CD14-positive monocyte (primary cell): ENCODE measurements around the gene CAPN1. TPM values are rescaled to one million over a fixed set of nuclear protein-coding genes. Genes with fewer than 3 reads are reported as not detected.

Experiments used
- DNase-seq, 3 donors: peaks; one replicate each; pipeline ENCODE4 v3.0.0-alpha.2; 2011 to 2022
- H2AFZ ChIP-seq: 2 replicates; pipeline ENCODE4 v1.6.0; 2012; ENCODE audit warnings: mild to moderate bottlenecking, low read depth, low read length, inconsistent platforms; ENCODE audit not compliant: insufficient read depth, poor library complexity, severe bottlenecking
- H3K27ac ChIP-seq, 2 donors: 1 replicate in 1 of 2; 2 replicates in 1 of 2; pipeline ENCODE4 v1.5.1; 2012 to 2013; ENCODE audit warnings: low read length in 2 of 2, control low read depth in 1 of 2, inconsistent platforms in 1 of 2, low read depth in 1 of 2, mild to moderate bottlenecking in 1 of 2
- H3K27me3 ChIP-seq, 2 donors: one replicate each; pipeline versions ENCODE4 v1.6.0 to v1.6.1; 2011 to 2013; ENCODE audit warnings: low read length in 2 of 2; ENCODE audit not compliant: control insufficient read depth in 2 of 2, insufficient read depth in 2 of 2
- H3K36me3 ChIP-seq, 2 donors: replicated peaks in 1 of 2; 1 replicate in 1 of 2; 2 replicates in 1 of 2; pipeline versions ENCODE4 v1.5.1 to v1.6.1; 2012 to 2013; ENCODE audit warnings: low read length in 2 of 2, control low read depth in 1 of 2, inconsistent platforms in 1 of 2, mild to moderate bottlenecking in 1 of 2; ENCODE audit not compliant: insufficient read depth in 2 of 2, control insufficient read depth in 1 of 2
- H3K4me1 ChIP-seq, 2 donors: 1 replicate in 1 of 2; 2 replicates in 1 of 2; pipeline versions ENCODE4 v1.5.1 to v1.6.1; 2012 to 2013; ENCODE audit warnings: low read length in 2 of 2, control low read depth in 1 of 2, inconsistent platforms in 1 of 2, mild to moderate bottlenecking in 1 of 2, moderate library complexity in 1 of 2; ENCODE audit not compliant: insufficient read depth in 2 of 2, control insufficient read depth in 1 of 2
- H3K4me2 ChIP-seq: replicated peaks from 2 replicates; pipeline ENCODE3; 2012; ENCODE audit warnings: low read length, moderate library complexity, mild to moderate bottlenecking; ENCODE audit not compliant: poor library complexity, severe bottlenecking; ENCODE audit errors: extremely low read depth
- H3K4me3 ChIP-seq, 3 experiments: fragments of 200-600 bp in 1 of 3; sonication (generic) in 1 of 3; replicated peaks in 1 of 3; 1 replicate in 2 of 3; 2 replicates in 1 of 3; pipeline ENCODE4 v1.5.1; 2011 to 2013; ENCODE audit warnings: low read length in 3 of 3, mild to moderate bottlenecking in 3 of 3, control low read depth in 2 of 3, low read depth in 2 of 3, inconsistent platforms in 1 of 3, moderate library complexity in 1 of 3
- H3K79me2 ChIP-seq: 2 replicates; pipeline ENCODE4 v1.6.0; 2012; ENCODE audit warnings: mild to moderate bottlenecking, control low read depth, inconsistent platforms, low read length, moderate library complexity; ENCODE audit not compliant: insufficient read depth
- H3K9ac ChIP-seq: 2 replicates; pipeline ENCODE4 v1.6.0; 2017; ENCODE audit warnings: low read length, mild to moderate bottlenecking; ENCODE audit not compliant: insufficient read depth, poor library complexity, severe bottlenecking
- H3K9me3 ChIP-seq, 2 donors: replicated peaks in 1 of 2; 1 replicate in 1 of 2; 2 replicates in 1 of 2; pipeline versions ENCODE4 v1.5.1 to v1.6.1; 2012 to 2013; ENCODE audit warnings: low read length in 2 of 2, control low read depth in 1 of 2; ENCODE audit not compliant: control insufficient read depth in 1 of 2, insufficient read depth in 1 of 2
- H4K20me1 ChIP-seq: 2 replicates; pipeline ENCODE4 v1.6.0; 2012; ENCODE audit warnings: mild to moderate bottlenecking, low read length, control low read depth, moderate library complexity; ENCODE audit not compliant: insufficient read depth
- H3K27ac Mint-ChIP-seq, 7 donors: one replicate each; pipeline ENCODE4 v1.8.0; 2020; ENCODE audit warnings: mild to moderate bottlenecking in 7 of 7, mixed read lengths in 7 of 7, moderate library complexity in 6 of 7, inconsistent platforms in 2 of 7
- H3K27me3 Mint-ChIP-seq, 3 donors: one replicate each; pipeline ENCODE4 v1.8.0; 2021 to 2022; ENCODE audit warnings: low read depth in 3 of 3, mild to moderate bottlenecking in 3 of 3, mixed read lengths in 3 of 3, moderate library complexity in 3 of 3, inconsistent platforms in 1 of 3
- H3K36me3 Mint-ChIP-seq, 2 donors: one replicate each; pipeline ENCODE4 v1.8.0; 2020; ENCODE audit warnings: mixed read lengths in 2 of 2, inconsistent platforms in 1 of 2, mild to moderate bottlenecking in 1 of 2
- H3K4me1 Mint-ChIP-seq: one replicate; pipeline ENCODE4 v1.8.0; 2020; ENCODE audit warnings: mild to moderate bottlenecking, mixed read lengths
- H3K4me3 Mint-ChIP-seq, 2 donors: one replicate each; pipeline ENCODE4 v1.8.0; 2020; ENCODE audit warnings: mild to moderate bottlenecking in 2 of 2, mixed read lengths in 2 of 2, moderate library complexity in 1 of 2
- H3K9me3 Mint-ChIP-seq, 7 donors: one replicate each; pipeline ENCODE4 v1.8.0; 2020 to 2022; ENCODE audit warnings: mixed read lengths in 7 of 7, mild to moderate bottlenecking in 6 of 7, moderate library complexity in 6 of 7, inconsistent platforms in 2 of 7
- WGBS: methylation state at CpG from one replicate; pipeline ENCODE4 v1.1.5; 2013; ENCODE audit warnings: missing lambda C conversion rate; ENCODE audit not compliant: insufficient coverage; 5-methylcytosine and 5-hydroxymethylcytosine counted together
- intact Hi-C, 2 donors: fragments of 100-400 bp; cut with micrococcal nuclease; formaldehyde crosslinking; loops; one replicate each; pipeline versions ENCODE4 v1.15.0 to v1.15.1; 2023
- polyA plus RNA-seq, 3 donors: library from polyadenylated mRNA; depleted of rRNA in 1 of 3; unstranded in 2 of 3; stranded (reverse) in 1 of 3; fragments of 300-500 nt in 2 of 3; fragments of >200 nt in 1 of 3; fragmentation: Illumina TruSeq in 2 of 3; gene quantifications; 1 replicate in 2 of 3; 2 replicates in 1 of 3; pipeline ENCODE4 v1.2.3, GENCODE V29; 2012 to 2021
- TF ChIP-seq, protein P1 (sequence below): fragments of 200-600 bp; IDR thresholded peaks from one replicate; pipeline ENCODE4 v1.8.0; 2022; ENCODE audit warnings: antibody characterized with exemption, mild to moderate bottlenecking

The CAPN1 gene
- polyA plus RNA-seq, 3 donors, result 128 to 140 (median 129) TPM

DNA sequence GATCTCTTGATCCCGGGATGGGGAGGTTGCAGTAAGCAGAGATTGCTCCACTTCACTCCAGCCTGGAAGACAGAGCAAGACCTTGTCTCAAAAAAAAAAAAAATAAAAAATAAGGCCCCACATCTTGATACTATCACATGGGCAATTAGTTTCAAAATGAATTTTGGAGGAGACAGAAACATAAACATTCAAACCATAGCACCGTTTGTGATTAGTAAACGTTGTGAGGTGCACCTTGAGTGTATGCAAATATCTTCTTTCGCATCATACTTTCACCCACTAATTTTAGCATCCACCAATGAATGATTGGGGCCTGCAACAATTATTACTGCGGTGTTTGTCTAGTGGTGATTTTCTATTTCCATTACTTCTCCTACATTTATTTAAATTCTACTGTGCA, 22.7 kb upstream of the CAPN1 start:
- WGBS, result no CpG with 5 or more reads among the region's 5 CpGs
- H3K9ac ChIP-seq, result no peak overlapping the region
- H3K36me3 ChIP-seq, result no peaks in the 10 kb centered on the region
- no peaks in the 10 kb centered on the region for H3K27me3 ChIP-seq
- no peaks in the 10 kb centered on the region for H3K79me2 ChIP-seq
- intact Hi-C loops, result no loop called here
- H3K4me3 ChIP-seq, result no peak overlapping the region
- peaks cover 15% of the 10 kb centered on the region for H3K4me1 Mint-ChIP-seq
- no peak for DNase-seq
- H2AFZ ChIP-seq, result no peak overlapping the region
- no peak overlapping the region for H3K4me3 Mint-ChIP-seq
- no peaks in the 10 kb centered on the region for H4K20me1 ChIP-seq
- peaks cover 0 to 1% (median 0%) of the 10 kb centered on the region in 3 donors for H3K27me3 Mint-ChIP-seq
- no peak overlapping the region for H3K27ac ChIP-seq
- H3K4me1 ChIP-seq, result peaks cover 8 to 13% of the 10 kb centered on the region in 2 donors
- H3K36me3 Mint-ChIP-seq, result no peaks in the 10 kb centered on the region
- TF ChIP-seq, protein P1, sequence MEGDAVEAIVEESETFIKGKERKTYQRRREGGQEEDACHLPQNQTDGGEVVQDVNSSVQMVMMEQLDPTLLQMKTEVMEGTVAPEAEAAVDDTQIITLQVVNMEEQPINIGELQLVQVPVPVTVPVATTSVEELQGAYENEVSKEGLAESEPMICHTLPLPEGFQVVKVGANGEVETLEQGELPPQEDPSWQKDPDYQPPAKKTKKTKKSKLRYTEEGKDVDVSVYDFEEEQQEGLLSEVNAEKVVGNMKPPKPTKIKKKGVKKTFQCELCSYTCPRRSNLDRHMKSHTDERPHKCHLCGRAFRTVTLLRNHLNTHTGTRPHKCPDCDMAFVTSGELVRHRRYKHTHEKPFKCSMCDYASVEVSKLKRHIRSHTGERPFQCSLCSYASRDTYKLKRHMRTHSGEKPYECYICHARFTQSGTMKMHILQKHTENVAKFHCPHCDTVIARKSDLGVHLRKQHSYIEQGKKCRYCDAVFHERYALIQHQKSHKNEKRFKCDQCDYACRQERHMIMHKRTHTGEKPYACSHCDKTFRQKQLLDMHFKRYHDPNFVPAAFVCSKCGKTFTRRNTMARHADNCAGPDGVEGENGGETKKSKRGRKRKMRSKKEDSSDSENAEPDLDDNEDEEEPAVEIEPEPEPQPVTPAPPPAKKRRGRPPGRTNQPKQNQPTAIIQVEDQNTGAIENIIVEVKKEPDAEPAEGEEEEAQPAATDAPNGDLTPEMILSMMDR, result no peak
- H3K9me3 ChIP-seq, result no peaks in the 10 kb centered on the region
- no peak overlapping the region for H3K4me2 ChIP-seq
- no peak overlapping the region for H3K27ac Mint-ChIP-seq
- no peaks in the 10 kb centered on the region for H3K9me3 Mint-ChIP-seq

DNA sequence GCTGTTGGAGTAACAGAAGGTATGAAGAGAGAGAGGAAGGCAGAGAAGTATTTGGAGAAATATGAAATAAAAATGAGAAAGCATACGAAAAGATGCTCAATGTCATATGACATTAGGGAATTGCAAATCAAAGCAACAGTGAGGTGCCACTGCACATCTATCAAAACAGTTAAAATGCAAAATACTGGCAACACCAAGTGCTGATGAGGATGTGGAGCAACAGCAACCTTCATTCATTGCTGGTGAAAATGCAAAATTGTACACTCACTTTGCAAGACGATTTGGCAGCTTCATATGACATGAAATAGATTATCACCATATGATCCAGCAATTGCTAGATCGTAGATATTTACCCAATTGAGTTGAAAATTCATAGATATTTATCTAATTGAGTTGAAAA, 21.1 kb upstream of the CAPN1 start:
- Histone ChIP-seq H3K9me3 (no peaks in the 10 kb centered on the region), H3K4me1 (peaks cover 8 to 12% of the 10 kb centered on the region in 2 donors), H3K4me3 (no peak overlapping the region), H3K9ac (no peak overlapping the region), H2AFZ (no peak overlapping the region), H3K27me3 (no peaks in the 10 kb centered on the region), H4K20me1 (no peaks in the 10 kb centered on the region), H3K4me2 (no peak overlapping the region), H3K79me2 (no peaks in the 10 kb centered on the region), H3K36me3 (no peaks in the 10 kb centered on the region), H3K27ac (no peak overlapping the region)
- intact Hi-C loops, result no loop called here
- peaks cover 15% of the 10 kb centered on the region for H3K4me1 Mint-ChIP-seq
- no peak overlapping the region for H3K4me3 Mint-ChIP-seq
- no peak for DNase-seq
- no peak overlapping the region for H3K27ac Mint-ChIP-seq
- TF ChIP-seq, protein P1, result no peak
- WGBS, result 100% methylated on average over 1 of the region's 3 CpGs
- peaks cover 0 to 1% (median 1%) of the 10 kb centered on the region in 3 donors for H3K27me3 Mint-ChIP-seq
- H3K9me3 Mint-ChIP-seq, result no peaks in the 10 kb centered on the region
- no peaks in the 10 kb centered on the region for H3K36me3 Mint-ChIP-seq
